ENCODE results near the gene TBC1D9B. TPM values are rescaled to one million over a fixed set of nuclear protein-coding genes. Genes with fewer than 3 reads are reported as not detected.

The TBC1D9B gene
- total RNA-seq, 1 donor, result 72.2 TPM

Small RNA genes lying within 50 kb of the gene (small RNA-seq; reads per million reads assigned to genes)
- gene RF00019, result not detected

Other genes starting within 250 kb of the TBC1D9B start
- 1.3 TPM for gene CBY3, start 226.9 kb downstream of the TBC1D9B start, total RNA-seq
- 149 TPM for gene CANX, start 208.9 kb downstream of the TBC1D9B start, total RNA-seq
- 28.0 TPM for gene MAML1, start 175.1 kb downstream of the TBC1D9B start, total RNA-seq
- 8.6 TPM for gene LTC4S, start 113.9 kb downstream of the TBC1D9B start, total RNA-seq
- gene MGAT4B, start 101.0 kb downstream of the TBC1D9B start, total RNA-seq, result 174 TPM
- gene SQSTM1, start 87.0 kb downstream of the TBC1D9B start, total RNA-seq, result 225 TPM
- gene MRNIP, start 49.1 kb downstream of the TBC1D9B start, total RNA-seq, result 17.0 TPM
- gene RNF130, start 163.9 kb upstream of the TBC1D9B start, total RNA-seq, result 194 TPM